Testis (tissue), 3 donors: ENCODE measurements around the gene CELSR2. TPM values are rescaled to one million over a fixed set of nuclear protein-coding genes. Genes with fewer than 3 reads are reported as not detected.

ENCODE experiments used
- DNase-seq: peaks from one replicate; pipeline ENCODE4 v3.0.0-alpha.2; 2019
- H3K27ac ChIP-seq, 2 donors: fragments of 200-600 bp; sonication (generic); one replicate each; pipeline ENCODE4 v1.5.1; 2019
- H3K27me3 ChIP-seq: fragments of 200-600 bp; sonication (generic); one replicate; pipeline ENCODE4 v1.5.1; 2019
- H3K36me3 ChIP-seq: fragments of 200-600 bp; sonication (generic); one replicate; pipeline ENCODE4 v1.5.1; 2017; ENCODE audit warnings: low read depth; ENCODE audit errors: missing control alignments
- H3K4me1 ChIP-seq: fragments of 200-600 bp; sonication (generic); one replicate; pipeline ENCODE4 v1.5.1; 2019
- H3K4me3 ChIP-seq, 2 donors: fragments of 200-600 bp; sonication (generic); one replicate each; pipeline ENCODE4 v1.5.1; 2017 to 2019
- H3K9me3 ChIP-seq: fragments of 200-600 bp; sonication (generic); one replicate; pipeline ENCODE4 v1.5.1; 2017
- CTCF ChIP-seq, 3 experiments: fragments of 450-650 bp in 2 of 3; fragments of 200-600 bp in 1 of 3; sonication (generic) in 1 of 3; IDR thresholded peaks; one replicate each; pipeline ENCODE4 v1.5.1; 2016 to 2019; ENCODE audit warnings: antibody characterized with exemption in 3 of 3, mild to moderate bottlenecking in 2 of 3, moderate library complexity in 1 of 3
- POLR2A ChIP-seq: fragments of 450-650 bp; IDR thresholded peaks from one replicate; pipeline ENCODE4 v1.6.1; 2017; ENCODE audit warnings: antibody characterized with exemption, mild to moderate bottlenecking, moderate library complexity
- WGBS, 2 donors: methylation state at CpG; one replicate each; pipeline ENCODE4 v1.1.5; 2018; 5-methylcytosine and 5-hydroxymethylcytosine counted together
- intact Hi-C: fragments of 100-400 bp; cut with DNase I; formaldehyde crosslinking; loops from one replicate; pipeline ENCODE4 v1.15.1; 2023; ENCODE audit warnings: low total_unique reads
- polyA plus RNA-seq: library from polyadenylated mRNA; stranded (reverse); fragments of 350-450 nt; fragmentation: Illumina TruSeq; extraction: RNeasy Lipid Tissue Mini Kit (QIAGEN cat#74804); gene quantifications from one replicate; pipeline ENCODE4 v1.2.3, GENCODE V29; 2014; ENCODE audit warnings: low read depth, low replicate concordance; ENCODE audit not compliant: insufficient read depth
- total RNA-seq, 2 donors: library from RNA; depleted of rRNA; stranded (reverse); fragments of >200 nt; gene quantifications; one replicate each; pipeline ENCODE4 v1.2.3, GENCODE V29; 2016

The CELSR2 gene
- total and polyA plus RNA-seq, 3 donors from 2014 or later, result 59.6 to 140 (median 107) TPM

- Histone ChIP-seq H3K9me3 (no peaks in the 10 kb centered on the region), H3K4me1 (peaks cover 16% of the 10 kb centered on the region), H3K36me3 (no peaks in the 10 kb centered on the region), H3K4me3 (no peak overlapping the region), H3K27ac (no peak overlapping the region), H3K27me3 (no peaks in the 10 kb centered on the region)
- TF ChIP-seq POLR2A (no peak), CTCF (IDR thresholded peaks at IDR 0.05) (no peak)
- intact Hi-C loops, result no loop called here
- WGBS, 2 donors, result 57 to 76% methylated on average over 13 of the region's 13 CpGs
- DNase-seq, result peak; percentile 61
These were observed 19.7 kb upstream of the CELSR2 start for GRCh38 chr1:109229531-109230127.

- intact Hi-C loops, result no loop called here
- Histone ChIP-seq H3K4me3 (no peak overlapping the region), H3K27me3 (no peaks in the 10 kb centered on the region), H3K36me3 (no peaks in the 10 kb centered on the region), H3K27ac (peak overlapping the region; percentile 14 to 59), H3K9me3 (no peaks in the 10 kb centered on the region), H3K4me1 (peaks cover 13% of the 10 kb centered on the region)
- TF ChIP-seq CTCF (IDR thresholded peaks at IDR 0.05), result no peak
- TF ChIP-seq POLR2A, result no peak
- 64 to 66% methylated on average over 3 of the region's 3 CpGs for WGBS, 2 donors
- no peak for DNase-seq
These were observed 18.3 kb upstream of the CELSR2 start for GRCh38 chr1:109231066-109231465.

- H3K36me3 ChIP-seq, result no peaks in the 10 kb centered on the region
- DNase-seq, result no peak
- 88 to 98% methylated on average over 7 of the region's 7 CpGs for WGBS, 2 donors
These were observed 14.2 kb upstream of the CELSR2 start for GRCh38 chr1:109235137-109235536.

GRCh38 chr1:109237512-109237911 lies 11.8 kb upstream of the CELSR2 start:
- TF ChIP-seq CTCF (IDR thresholded peaks at IDR 0.05) (no peak), POLR2A (no peak)
- Histone ChIP-seq H3K4me1 (peaks cover 27% of the 10 kb centered on the region), H3K27ac (no peak overlapping the region), H3K9me3 (no peaks in the 10 kb centered on the region), H3K4me3 (no peak overlapping the region), H3K36me3 (no peaks in the 10 kb centered on the region), H3K27me3 (no peaks in the 10 kb centered on the region)
- 81 to 95% methylated on average over 3 of the region's 3 CpGs for WGBS, 2 donors
- no peak for DNase-seq
- intact Hi-C loops, result no loop called here

More at GRCh38 chr1:109235137-109235536, 14.2 kb upstream of the CELSR2 start:
- intact Hi-C loops, result no loop called here
- Histone ChIP-seq H3K27me3 (no peaks in the 10 kb centered on the region), H3K4me1 (peaks cover 6% of the 10 kb centered on the region), H3K4me3 (no peak overlapping the region), H3K9me3 (no peaks in the 10 kb centered on the region), H3K27ac (no peak overlapping the region)
- no peak for TF ChIP-seq POLR2A
- no peak for TF ChIP-seq CTCF (IDR thresholded peaks at IDR 0.05)

- intact Hi-C loops, result no loop called here
- DNase-seq, result no peak
- 75 to 88% methylated on average over 2 of the region's 2 CpGs for WGBS, 2 donors
- no peaks in the 10 kb centered on the region for H3K27me3 ChIP-seq
- TF ChIP-seq CTCF (IDR thresholded peaks at IDR 0.05), result no peak
- no peak for TF ChIP-seq POLR2A
- no peaks in the 10 kb centered on the region for H3K9me3 ChIP-seq
- no peak overlapping the region for H3K4me3 ChIP-seq
- no peak overlapping the region for H3K27ac ChIP-seq
- H3K4me1 ChIP-seq, result peaks cover 29% of the 10 kb centered on the region
- H3K36me3 ChIP-seq, result no peaks in the 10 kb centered on the region
These were observed 11.0 kb upstream of the CELSR2 start for GRCh38 chr1:109238382-109238781.
